HCT116 (cell line): ENCODE results near the gene FOXP1. TPM values are rescaled to one million over a fixed set of nuclear protein-coding genes. Genes with fewer than 3 reads are reported as not detected.

Experiments
- ATAC-seq: fragments of 200-7000 bp; cut with Tn5 transposase; 2 replicates; pipeline ENCODE4 v1.9.1; 2020; ENCODE audit warnings: mild to moderate bottlenecking, moderate library complexity
- BruUV-seq: library from RNA; stranded (reverse); fragments of 400-500 nt; replicated peaks from 2 replicates; lab custom pipeline; 2021; lab: Mats Ljungman, UMichigan
- CTCF ChIA-PET: fragments of 300-600 bp; sonication (Branson Sonifier 250); formaldehyde crosslinking; loops from one replicate; lab custom pipeline; 2021; ENCODE audit warnings: antibody characterized with exemption; lab: Charles Lee
- POLR2A ChIA-PET: fragments of 300-600, 350-600 bp; sonication (Branson Sonifier 250); formaldehyde crosslinking; loops from one replicate; lab custom pipeline; 2021; ENCODE audit warnings: antibody characterized with exemption; lab: Charles Lee
- RAD21 ChIA-PET, 2 experiments: fragments of 300-600 bp; sonication (Branson Sonifier 250); formaldehyde crosslinking; loops; one replicate each; lab custom pipeline; 2023; ENCODE audit warnings: low total read pairs in 2 of 2; ENCODE audit not compliant: uncharacterized antibody in 2 of 2, unreplicated experiment in 2 of 2, low non-redundant PET in 1 of 2; lab: Charles Lee
- DNase-seq: peaks from one replicate; pipeline ENCODE4 v3.0.0-alpha.2; 2010; ENCODE audit warnings: low read depth, low spot score
- H2AFZ ChIP-seq: fragments of 200-600 bp; shearing (Covaris generic), sonication (generic); 2 replicates; pipeline ENCODE4 v1.6.1; 2017; ENCODE audit warnings: low read depth, mixed run types, mixed read lengths, antibody characterized with exemption, low read length; ENCODE audit not compliant: poor library complexity, severe bottlenecking
- H3K27ac ChIP-seq: 2 replicates; pipeline ENCODE4 v1.5.1; 2012; ENCODE audit warnings: low read depth, low read length
- H3K27me3 ChIP-seq: fragments of 200-600 bp; sonication (generic); 2 replicates; pipeline ENCODE4 v1.6.1; 2016; ENCODE audit warnings: mixed run types, low read length, mixed read lengths; ENCODE audit not compliant: insufficient read depth
- H3K36me3 ChIP-seq, 2 experiments: fragments of 200-500 bp in 1 of 2; fragments of 200-600 bp in 1 of 2; sonication (Bioruptor generic) in 1 of 2; sonication (generic) in 1 of 2; 2 replicates each; pipeline versions ENCODE4 v1.5.1 to v1.6.1; 2014 to 2016; ENCODE audit warnings: low read length in 2 of 2, inconsistent platforms in 1 of 2, mixed read lengths in 1 of 2, mixed run types in 1 of 2; ENCODE audit not compliant: insufficient read depth in 2 of 2, control insufficient read depth in 1 of 2
- H3K4me1 ChIP-seq, 2 experiments: fragments of 200-600 bp in 1 of 2; sonication (generic) in 1 of 2; 2 replicates each; pipeline versions ENCODE4 v1.5.1 to v1.6.1; 2012 to 2017; ENCODE audit warnings: low read length in 2 of 2, inconsistent platforms in 1 of 2, mild to moderate bottlenecking in 1 of 2, mixed read lengths in 1 of 2, mixed run types in 1 of 2, moderate library complexity in 1 of 2; ENCODE audit not compliant: insufficient read depth in 2 of 2, control insufficient read depth in 1 of 2
- H3K4me2 ChIP-seq: fragments of 200-600 bp; sonication (generic); 2 replicates; pipeline ENCODE4 v1.6.1; 2017; ENCODE audit warnings: mixed run types, low read length, mixed read lengths
- H3K4me3 ChIP-seq, 2 experiments: fragments of 200-600 bp in 1 of 2; sonication (generic) in 1 of 2; replicated peaks in 1 of 2; 2 replicates each; pipeline ENCODE4 v1.5.1; 2011 to 2016; ENCODE audit warnings: low read length in 2 of 2, control low read depth in 1 of 2, low read depth in 1 of 2, mild to moderate bottlenecking in 1 of 2, mixed read lengths in 1 of 2, mixed run types in 1 of 2
- H3K79me2 ChIP-seq: fragments of 200-600 bp; sonication (generic); 2 replicates; pipeline ENCODE4 v1.6.1; 2017; ENCODE audit warnings: mild to moderate bottlenecking, mixed run types, low read length, moderate library complexity, mixed read lengths; ENCODE audit not compliant: insufficient read depth
- H3K9ac ChIP-seq: fragments of 200-600 bp; sonication (generic); 2 replicates; pipeline ENCODE4 v1.6.1; 2016; ENCODE audit warnings: low read length, mixed read lengths
- H3K9me2 ChIP-seq: fragments of 200-600 bp; sonication (generic), shearing (Covaris generic); 2 replicates; pipeline ENCODE4 v1.6.1; 2017; ENCODE audit warnings: mixed run types, mild to moderate bottlenecking, moderate library complexity; ENCODE audit not compliant: insufficient read depth
- H3K9me3 ChIP-seq, 2 experiments: fragments of 200-500 bp in 1 of 2; fragments of 200-600 bp in 1 of 2; sonication (Bioruptor generic) in 1 of 2; sonication (generic) in 1 of 2; 2 replicates each; pipeline ENCODE4 v1.6.1; 2014 to 2017; ENCODE audit warnings: low read length in 2 of 2, mixed read lengths in 2 of 2, inconsistent platforms in 1 of 2, low read depth in 1 of 2, mild to moderate bottlenecking in 1 of 2, mixed run types in 1 of 2, moderate library complexity in 1 of 2; ENCODE audit not compliant: control insufficient read depth in 1 of 2, insufficient read depth in 1 of 2
- H4K20me1 ChIP-seq: fragments of 200-600 bp; sonication (generic), shearing (Covaris generic); 2 replicates; pipeline ENCODE4 v1.6.1; 2017; ENCODE audit warnings: mixed run types, mild to moderate bottlenecking, moderate library complexity; ENCODE audit not compliant: insufficient read depth
- ELF1 ChIP-seq: IDR thresholded peaks from 2 replicates; pipeline ENCODE4 v1.6.1; 2012; ENCODE audit warnings: low read depth, borderline replicate concordance
- EZH2 ChIP-seq: fragments of 200-600 bp; sonication (generic); IDR thresholded peaks from 2 replicates; pipeline ENCODE4 v1.6.1; 2017; ENCODE audit warnings: antibody characterized with exemption, mixed run types
- EZH2phosphoT487 ChIP-seq: fragments of 200-600 bp; IDR thresholded peaks from 2 replicates; pipeline ENCODE4 v1.6.1; 2018; ENCODE audit warnings: antibody characterized with exemption, borderline replicate concordance
- FOSL1 ChIP-seq: IDR thresholded peaks from 2 replicates; pipeline ENCODE4 v1.6.1; 2012; ENCODE audit warnings: low read depth
- JUND ChIP-seq: IDR thresholded peaks from 2 replicates; pipeline ENCODE4 v1.6.1; 2012
- POLR2AphosphoS5 ChIP-seq: IDR thresholded peaks from 2 replicates; pipeline ENCODE4 v1.6.1; 2011; ENCODE audit warnings: mild to moderate bottlenecking, low read depth, low read length, moderate library complexity
- RAD21 ChIP-seq: IDR thresholded peaks from 2 replicates; pipeline ENCODE4 v1.6.1; 2012; ENCODE audit warnings: low read depth, mild to moderate bottlenecking
- SIN3A ChIP-seq: IDR thresholded peaks from 2 replicates; pipeline ENCODE4 v1.6.1; 2012; ENCODE audit warnings: low read depth
- SP1 ChIP-seq: IDR thresholded peaks from 2 replicates; pipeline ENCODE4 v1.6.1; 2012; ENCODE audit warnings: low read depth
- SRF ChIP-seq: IDR thresholded peaks from 2 replicates; pipeline ENCODE4 v1.6.1; 2012; ENCODE audit warnings: low read depth
- TCF7L2 ChIP-seq: IDR thresholded peaks from 2 replicates; pipeline ENCODE4 v1.7.0; 2011; ENCODE audit warnings: borderline replicate concordance, inconsistent platforms; ENCODE audit not compliant: insufficient read depth, insufficient read length; ENCODE audit errors: extremely low read depth
- ZNF274 ChIP-seq: fragments of 200-500 bp; sonication (Bioruptor generic); IDR thresholded peaks from 2 replicates; pipeline ENCODE4 v1.6.1; 2014; ENCODE audit warnings: mild to moderate bottlenecking, low read depth, low read length, inconsistent platforms
- intact Hi-C: fragments of 100-400 bp; cut with micrococcal nuclease; formaldehyde crosslinking; loops from 2 replicates; pipeline ENCODE4 v1.10.0; 2022
- total RNA-seq: library from RNA; stranded (reverse); gene quantifications from one replicate; pipeline ENCODE4 v1.2.1, GENCODE V29; 2021; ENCODE audit not compliant: unreplicated experiment
- TF ChIP-seq, protein P1 (sequence below): IDR thresholded peaks from 2 replicates; pipeline ENCODE4 v1.6.1; 2011; ENCODE audit warnings: mild to moderate bottlenecking, low read length, moderate library complexity; ENCODE audit not compliant: insufficient replicate concordance; ENCODE audit errors: extremely low read depth
- TF ChIP-seq, protein P2 (sequence below), 3 experiments: fragments of 200-600 bp in 1 of 3; sonication (generic) in 1 of 3; IDR thresholded peaks in 2 of 3; conservative IDR thresholded peaks in 1 of 3; 2 replicates each; pipeline ENCODE4 v1.5.1; 2012 to 2017; ENCODE audit warnings: low read depth in 2 of 3, low read length in 2 of 3, antibody characterized with exemption in 1 of 3, borderline replicate concordance in 1 of 3, control low read depth in 1 of 3, mild to moderate bottlenecking in 1 of 3, mixed read lengths in 1 of 3, mixed run types in 1 of 3, moderate library complexity in 1 of 3; ENCODE audit not compliant: insufficient read depth in 1 of 3
- TF ChIP-seq, protein P3 (sequence below): IDR thresholded peaks from 2 replicates; pipeline ENCODE4 v1.6.1; 2012

The FOXP1 gene
- total RNA-seq, 1 experiment from 2014 or later = 11.4 TPM

DNA sequence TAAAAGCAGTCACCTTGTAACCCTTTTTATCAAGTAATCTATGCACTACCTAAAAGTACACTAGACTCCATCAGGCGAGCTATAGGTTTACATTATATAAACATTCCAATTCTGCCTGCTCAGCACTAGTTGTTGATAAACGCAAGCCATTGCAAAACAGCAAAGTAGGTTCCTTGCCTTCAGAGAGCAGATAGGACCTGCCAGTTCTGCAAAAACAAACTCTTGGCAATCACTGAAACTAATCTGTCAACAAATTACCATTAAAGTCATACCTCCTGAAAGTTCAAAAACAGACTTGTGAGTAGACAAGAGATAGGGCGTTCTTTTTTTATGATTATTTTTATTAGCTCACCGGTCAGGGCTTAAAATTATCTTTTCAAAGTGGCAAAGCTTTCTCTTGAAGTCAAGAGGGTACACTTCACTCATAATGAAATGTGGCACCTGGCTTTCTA, 392.5 kb downstream of the FOXP1 start:
- no peaks in the 10 kb centered on the region for H3K4me1 ChIP-seq
- no TSS peak for BruUV-seq
- H3K9ac ChIP-seq = no peak overlapping the region
- TF ChIP-seq RAD21 = no peak
- TF ChIP-seq, protein P1, sequence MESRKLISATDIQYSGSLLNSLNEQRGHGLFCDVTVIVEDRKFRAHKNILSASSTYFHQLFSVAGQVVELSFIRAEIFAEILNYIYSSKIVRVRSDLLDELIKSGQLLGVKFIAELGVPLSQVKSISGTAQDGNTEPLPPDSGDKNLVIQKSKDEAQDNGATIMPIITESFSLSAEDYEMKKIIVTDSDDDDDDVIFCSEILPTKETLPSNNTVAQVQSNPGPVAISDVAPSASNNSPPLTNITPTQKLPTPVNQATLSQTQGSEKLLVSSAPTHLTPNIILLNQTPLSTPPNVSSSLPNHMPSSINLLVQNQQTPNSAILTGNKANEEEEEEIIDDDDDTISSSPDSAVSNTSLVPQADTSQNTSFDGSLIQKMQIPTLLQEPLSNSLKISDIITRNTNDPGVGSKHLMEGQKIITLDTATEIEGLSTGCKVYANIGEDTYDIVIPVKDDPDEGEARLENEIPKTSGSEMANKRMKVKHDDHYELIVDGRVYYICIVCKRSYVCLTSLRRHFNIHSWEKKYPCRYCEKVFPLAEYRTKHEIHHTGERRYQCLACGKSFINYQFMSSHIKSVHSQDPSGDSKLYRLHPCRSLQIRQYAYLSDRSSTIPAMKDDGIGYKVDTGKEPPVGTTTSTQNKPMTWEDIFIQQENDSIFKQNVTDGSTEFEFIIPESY = no peak
- no peak for TF ChIP-seq FOSL1
- no peak for TF ChIP-seq POLR2AphosphoS5
- no peak for TF ChIP-seq SP1
- TF ChIP-seq, protein P2, sequence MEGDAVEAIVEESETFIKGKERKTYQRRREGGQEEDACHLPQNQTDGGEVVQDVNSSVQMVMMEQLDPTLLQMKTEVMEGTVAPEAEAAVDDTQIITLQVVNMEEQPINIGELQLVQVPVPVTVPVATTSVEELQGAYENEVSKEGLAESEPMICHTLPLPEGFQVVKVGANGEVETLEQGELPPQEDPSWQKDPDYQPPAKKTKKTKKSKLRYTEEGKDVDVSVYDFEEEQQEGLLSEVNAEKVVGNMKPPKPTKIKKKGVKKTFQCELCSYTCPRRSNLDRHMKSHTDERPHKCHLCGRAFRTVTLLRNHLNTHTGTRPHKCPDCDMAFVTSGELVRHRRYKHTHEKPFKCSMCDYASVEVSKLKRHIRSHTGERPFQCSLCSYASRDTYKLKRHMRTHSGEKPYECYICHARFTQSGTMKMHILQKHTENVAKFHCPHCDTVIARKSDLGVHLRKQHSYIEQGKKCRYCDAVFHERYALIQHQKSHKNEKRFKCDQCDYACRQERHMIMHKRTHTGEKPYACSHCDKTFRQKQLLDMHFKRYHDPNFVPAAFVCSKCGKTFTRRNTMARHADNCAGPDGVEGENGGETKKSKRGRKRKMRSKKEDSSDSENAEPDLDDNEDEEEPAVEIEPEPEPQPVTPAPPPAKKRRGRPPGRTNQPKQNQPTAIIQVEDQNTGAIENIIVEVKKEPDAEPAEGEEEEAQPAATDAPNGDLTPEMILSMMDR (IDR thresholded peaks at IDR 0.05 in 2 of 3, conservative IDR thresholded peaks at IDR 0.05 in 1 of 3; ENCODE audit: borderline replicate concordance in 1 of 3, insufficient read depth in 1 of 3, low read depth in 2 of 3, low read length in 2 of 3) = no peak
- TF ChIP-seq ZNF274 = no peak
- TF ChIP-seq, protein P3, sequence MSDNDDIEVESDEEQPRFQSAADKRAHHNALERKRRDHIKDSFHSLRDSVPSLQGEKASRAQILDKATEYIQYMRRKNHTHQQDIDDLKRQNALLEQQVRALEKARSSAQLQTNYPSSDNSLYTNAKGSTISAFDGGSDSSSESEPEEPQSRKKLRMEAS = no peak
- TF ChIP-seq EZH2phosphoT487 = no peak
- no peak for TF ChIP-seq ELF1
- no peak for TF ChIP-seq JUND
- TF ChIP-seq EZH2 = no peak
- no peak for TF ChIP-seq SIN3A
- TF ChIP-seq SRF = no peak
- no peak for TF ChIP-seq TCF7L2
- H3K9me2 ChIP-seq = no peaks in the 10 kb centered on the region
- H3K27me3 ChIP-seq = no peaks in the 10 kb centered on the region
- H3K9me3 ChIP-seq = no peaks in the 10 kb centered on the region
- H2AFZ ChIP-seq = no peak overlapping the region
- H3K36me3 ChIP-seq = no peaks in the 10 kb centered on the region
- ChIA-PET RAD21 (no interaction called here), POLR2A (no interaction called here), CTCF (no interaction called here)
- H3K79me2 ChIP-seq = no peaks in the 10 kb centered on the region
- H3K4me2 ChIP-seq = no peak overlapping the region
- H3K4me3 ChIP-seq = no peak overlapping the region
- ATAC-seq (no peak), DNase-seq (no peak)
- intact Hi-C loops = no loop called here
- H3K27ac ChIP-seq = no peak overlapping the region
- H4K20me1 ChIP-seq = no peaks in the 10 kb centered on the region
